Neutrophil (primary cell): ENCODE results near the gene STRADB.

Source experiments
- H3K27ac ChIP-seq: fragments of 200-600 bp; sonication (generic); 2 replicates; pipeline ENCODE4 v1.5.1; 2016; ENCODE audit warnings: mild to moderate bottlenecking, moderate library complexity
- H3K27me3 ChIP-seq: fragments of 200-600 bp; sonication (generic); 2 replicates; pipeline ENCODE4 v1.6.0; 2016; ENCODE audit warnings: mild to moderate bottlenecking
- H3K36me3 ChIP-seq: fragments of 200-600 bp; sonication (generic); 2 replicates; pipeline ENCODE4 v1.5.1; 2017
- H3K4me1 ChIP-seq, 2 experiments: fragments of 200-600 bp in 1 of 2; sonication (generic) in 1 of 2; 1 replicate in 1 of 2; 2 replicates in 1 of 2; pipeline versions ENCODE4 v1.5.1 to v1.6.1; 2013 to 2016; ENCODE audit warnings: low read depth in 1 of 2, low read length in 1 of 2, mild to moderate bottlenecking in 1 of 2, moderate library complexity in 1 of 2; ENCODE audit not compliant: control insufficient read depth in 1 of 2, insufficient read depth in 1 of 2
- H3K4me3 ChIP-seq, 2 experiments: fragments of 200-600 bp in 1 of 2; sonication (generic) in 1 of 2; 1 replicate in 1 of 2; 2 replicates in 1 of 2; pipeline ENCODE4 v1.5.1; 2013 to 2016; ENCODE audit warnings: low read depth in 1 of 2, low read length in 1 of 2, mild to moderate bottlenecking in 1 of 2, moderate library complexity in 1 of 2
- H3K9me3 ChIP-seq: fragments of 200-600 bp; sonication (generic); 2 replicates; pipeline ENCODE4 v1.5.1; 2016
- CTCF ChIP-seq: fragments of 200-600 bp; sonication (generic); IDR thresholded peaks from 2 replicates; pipeline ENCODE4 v1.5.1; 2016; ENCODE audit warnings: antibody characterized with exemption

The STRADB gene

GRCh38 chr2:201414099-201415023 lies 37.2 kb upstream of the STRADB start:
- Histone ChIP-seq H3K27me3 (no peaks in the 10 kb centered on the region), H3K4me3 (no peak overlapping the region), H3K36me3 (peaks cover 5% of the 10 kb centered on the region), H3K27ac (no peak overlapping the region), H3K4me1 (no peaks in the 10 kb centered on the region), H3K9me3 (no peaks in the 10 kb centered on the region)
- no peak for TF ChIP-seq CTCF

- H3K9me3 ChIP-seq = no peaks in the 10 kb centered on the region
- no peak overlapping the region for H3K27ac ChIP-seq
- TF ChIP-seq CTCF = no peak
- peaks cover 10% of the 10 kb centered on the region for H3K36me3 ChIP-seq
- H3K4me1 ChIP-seq = no peaks in the 10 kb centered on the region
- H3K27me3 ChIP-seq = no peaks in the 10 kb centered on the region
- H3K4me3 ChIP-seq = no peak overlapping the region
Observed at GRCh38 chr2:201415149-201415548, 36.4 kb upstream of the STRADB start.

GRCh38 chr2:201419057-201419635 lies 32.4 kb upstream of the STRADB start:
- H3K4me3 ChIP-seq = no peak overlapping the region
- H3K27ac ChIP-seq = no peak overlapping the region

GRCh38 chr2:201419986-201420385 lies 31.6 kb upstream of the STRADB start:
- no peak overlapping the region for H3K27ac ChIP-seq
- TF ChIP-seq CTCF = no peak
- H3K27me3 ChIP-seq = no peaks in the 10 kb centered on the region
- peaks cover 10% of the 10 kb centered on the region for H3K36me3 ChIP-seq
- H3K9me3 ChIP-seq = no peaks in the 10 kb centered on the region
- H3K4me1 ChIP-seq = no peaks in the 10 kb centered on the region
- H3K4me3 ChIP-seq = no peak overlapping the region

More at GRCh38 chr2:201419057-201419635, 32.4 kb upstream of the STRADB start:
- TF ChIP-seq CTCF = no peak
- H3K27me3 ChIP-seq = no peaks in the 10 kb centered on the region
- no peaks in the 10 kb centered on the region for H3K9me3 ChIP-seq
- H3K36me3 ChIP-seq = peaks cover 10% of the 10 kb centered on the region
- no peaks in the 10 kb centered on the region for H3K4me1 ChIP-seq

GRCh38 chr2:201420442-201421113 lies 31.0 kb upstream of the STRADB start:
- Histone ChIP-seq H3K9me3 (no peaks in the 10 kb centered on the region), H3K4me1 (no peaks in the 10 kb centered on the region), H3K27me3 (no peaks in the 10 kb centered on the region), H3K36me3 (peaks cover 10% of the 10 kb centered on the region), H3K27ac (no peak overlapping the region), H3K4me3 (no peak overlapping the region)
- no peak for TF ChIP-seq CTCF
